NCI-H2171 (cell line): ENCODE results near the gene HPX.
"Not testable (repeated sequence)": the region's sequence is repeated elsewhere in the genome, so short reads cannot be mapped to it uniquely, and the experiment has no call there.

ENCODE experiments used
- DNase-seq: peaks from one replicate; lab custom pipeline; 2025; lab: John Stamatoyannopoulos, UW

HPX gene

GRCh38 chr11:6415797-6416196 is 25.0 kb downstream of the HPX start:
- no peak for DNase-seq

GRCh38 chr11:6414874-6415328 is 25.9 kb downstream of the HPX start:
- no peak for DNase-seq

- DNase-seq = no peak
Observed at GRCh38 chr11:6413791-6414201, 27.0 kb downstream of the HPX start.

GRCh38 chr11:6411594-6412031 is 29.2 kb downstream of the HPX start:
- DNase-seq = no peak

GRCh38 chr11:6410695-6411430 is 29.9 kb downstream of the HPX start:
- no peak for DNase-seq

- DNase-seq = no peak
Observed at GRCh38 chr11:6406370-6406769, 34.4 kb downstream of the HPX start.

- DNase-seq = no peak
Observed at GRCh38 chr11:6405846-6406245, 34.9 kb downstream of the HPX start.

- no peak for DNase-seq
Observed at GRCh38 chr11:6405052-6405667, 35.6 kb downstream of the HPX start.

- no peak for DNase-seq
Observed at GRCh38 chr11:6404342-6405051, 36.3 kb downstream of the HPX start.

GRCh38 chr11:6403539-6403938 is 37.2 kb downstream of the HPX start:
- DNase-seq = no peak

GRCh38 chr11:6402561-6402981 is 38.2 kb downstream of the HPX start:
- no peak for DNase-seq

GRCh38 chr11:6402061-6402470 is 38.7 kb downstream of the HPX start:
- DNase-seq = no peak

GRCh38 chr11:6401464-6401863 is 39.3 kb downstream of the HPX start:
- no peak for DNase-seq

- DNase-seq = no peak
Observed at GRCh38 chr11:6400431-6401345, 40.1 kb downstream of the HPX start.

- no peak for DNase-seq
Observed at GRCh38 chr11:6397636-6398035, 43.2 kb downstream of the HPX start.

- DNase-seq = no peak
Observed at GRCh38 chr11:6397156-6397555, 43.6 kb downstream of the HPX start.

GRCh38 chr11:6395470-6396060 is 45.2 kb downstream of the HPX start:
- DNase-seq = no peak

GRCh38 chr11:6393989-6394670 is 46.7 kb downstream of the HPX start:
- no peak for DNase-seq

- not testable (repeated sequence) for DNase-seq
Observed at GRCh38 chr11:6392251-6392650, 48.5 kb downstream of the HPX start.

GRCh38 chr11:6391537-6392134 is 49.2 kb downstream of the HPX start:
- no peak for DNase-seq
